IPS-18c (cell line): ENCODE results near the gene THAP12.
A peak's percentile ranks its signal among the peaks of the same experiment; 100 is the strongest.
"Not testable (repeated sequence)": the region's sequence is repeated elsewhere in the genome, so short reads cannot be mapped to it uniquely, and the experiment has no call there.

Experiments
- H3K4me3 ChIP-seq: 2 replicates; pipeline ENCODE4 v1.7.0; 2013; ENCODE audit warnings: low read depth, mild to moderate bottlenecking, low read length, moderate library complexity; ENCODE audit not compliant: insufficient read depth
- H3K9me3 ChIP-seq: one replicate; pipeline ENCODE4 v1.6.1; 2013; ENCODE audit warnings: mild to moderate bottlenecking, low read length, moderate library complexity; ENCODE audit not compliant: control insufficient read depth, insufficient read depth

Gene THAP12, protein sequence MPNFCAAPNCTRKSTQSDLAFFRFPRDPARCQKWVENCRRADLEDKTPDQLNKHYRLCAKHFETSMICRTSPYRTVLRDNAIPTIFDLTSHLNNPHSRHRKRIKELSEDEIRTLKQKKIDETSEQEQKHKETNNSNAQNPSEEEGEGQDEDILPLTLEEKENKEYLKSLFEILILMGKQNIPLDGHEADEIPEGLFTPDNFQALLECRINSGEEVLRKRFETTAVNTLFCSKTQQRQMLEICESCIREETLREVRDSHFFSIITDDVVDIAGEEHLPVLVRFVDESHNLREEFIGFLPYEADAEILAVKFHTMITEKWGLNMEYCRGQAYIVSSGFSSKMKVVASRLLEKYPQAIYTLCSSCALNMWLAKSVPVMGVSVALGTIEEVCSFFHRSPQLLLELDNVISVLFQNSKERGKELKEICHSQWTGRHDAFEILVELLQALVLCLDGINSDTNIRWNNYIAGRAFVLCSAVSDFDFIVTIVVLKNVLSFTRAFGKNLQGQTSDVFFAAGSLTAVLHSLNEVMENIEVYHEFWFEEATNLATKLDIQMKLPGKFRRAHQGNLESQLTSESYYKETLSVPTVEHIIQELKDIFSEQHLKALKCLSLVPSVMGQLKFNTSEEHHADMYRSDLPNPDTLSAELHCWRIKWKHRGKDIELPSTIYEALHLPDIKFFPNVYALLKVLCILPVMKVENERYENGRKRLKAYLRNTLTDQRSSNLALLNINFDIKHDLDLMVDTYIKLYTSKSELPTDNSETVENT

DNA sequence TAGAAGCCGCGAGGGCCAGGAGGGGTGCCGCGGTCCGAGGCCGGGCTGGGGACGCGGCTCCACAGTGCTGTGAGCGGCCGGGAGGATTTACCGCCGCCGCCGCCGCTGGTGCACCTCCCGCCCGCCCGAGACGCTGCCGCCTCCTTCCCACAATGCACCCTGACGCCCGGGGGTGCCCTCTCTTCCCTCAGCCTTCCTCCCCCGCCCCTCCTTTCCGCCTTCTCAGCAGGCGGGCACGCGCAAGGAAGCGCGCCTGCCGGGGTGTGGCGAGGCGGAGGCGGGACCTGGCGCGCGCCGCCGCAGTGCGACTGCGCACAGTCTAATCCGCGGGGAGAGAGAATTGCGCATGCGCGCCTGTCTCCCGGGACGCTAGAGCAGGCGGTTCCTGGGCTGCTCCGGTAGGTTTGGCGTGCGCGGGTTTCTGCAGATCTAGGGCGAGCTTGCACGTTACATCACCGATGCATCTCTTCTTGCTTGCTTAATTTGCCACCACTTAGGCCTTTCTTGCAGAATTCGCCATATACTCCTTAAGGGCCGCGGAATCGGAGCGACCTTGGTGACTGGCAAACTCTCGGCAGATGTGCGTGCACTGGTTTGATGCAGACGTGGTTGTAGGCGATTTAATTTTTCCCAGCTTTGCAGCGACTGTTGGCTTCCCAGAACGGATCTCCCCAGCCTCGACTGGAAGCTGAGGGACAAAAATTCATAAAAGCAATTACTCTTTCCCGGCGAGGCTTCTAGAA is at the start of gene THAP12, which contains the start of gene GVQW3:
TSS of gene THAP12 (minus strand) at position 156 of the 743 bp plus-strand sequence. CDS start 296 bp downstream, outside the sequence.
TSS of gene GVQW3 (plus strand) at position 347 of the 743 bp plus-strand sequence. CDS start 506 bp downstream, outside the sequence.
- Histone ChIP-seq H3K4me3 (peak within 1 kb of the TSS; percentile 57), H3K9me3 (no peaks in the 10 kb centered on the region)

DNA sequence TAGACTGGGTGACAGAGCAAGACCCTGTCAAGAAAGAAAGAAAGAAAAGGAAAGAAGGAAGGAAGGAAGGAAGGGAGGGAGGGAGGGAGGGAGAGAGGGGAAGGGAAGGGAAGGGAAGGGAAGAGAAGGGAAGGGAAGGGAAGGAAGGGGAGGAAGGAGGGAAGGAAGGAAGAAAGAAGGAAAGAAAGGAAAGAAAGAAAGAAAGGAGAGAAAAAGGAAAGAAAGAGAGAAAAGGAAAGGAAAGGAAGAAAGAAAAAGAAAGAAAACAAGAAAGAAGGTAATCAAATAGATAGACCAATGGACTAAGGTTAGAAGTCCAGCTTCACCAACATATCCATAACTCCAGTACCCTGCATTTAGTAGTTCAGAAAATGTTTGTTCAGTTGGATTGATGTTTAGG is 45.7 kb upstream of the THAP12 start:
- Histone ChIP-seq H3K9me3 (no peaks in the 10 kb centered on the region), H3K4me3 (no peak overlapping the region)

DNA sequence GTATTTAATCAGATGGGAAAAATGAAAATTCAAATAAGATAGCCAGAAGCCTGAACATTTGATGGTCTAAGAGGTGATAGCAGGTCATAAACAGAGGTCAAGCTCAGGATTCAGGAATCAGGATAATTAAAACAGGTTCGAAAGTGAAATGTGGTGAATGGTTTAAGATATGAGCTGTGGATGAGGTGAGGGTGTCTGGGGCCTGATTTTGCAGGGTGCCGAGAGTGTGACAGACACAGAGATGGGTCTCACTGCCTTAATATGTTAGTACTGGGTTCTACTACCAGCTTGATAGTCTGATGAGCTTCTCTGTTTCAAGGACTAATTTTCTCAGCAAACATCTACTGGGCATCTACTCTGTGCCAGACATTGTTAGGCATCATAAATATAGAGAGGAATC is 44.0 kb upstream of the THAP12 start:
- Histone ChIP-seq H3K9me3 (no peaks in the 10 kb centered on the region), H3K4me3 (no peak overlapping the region)

DNA sequence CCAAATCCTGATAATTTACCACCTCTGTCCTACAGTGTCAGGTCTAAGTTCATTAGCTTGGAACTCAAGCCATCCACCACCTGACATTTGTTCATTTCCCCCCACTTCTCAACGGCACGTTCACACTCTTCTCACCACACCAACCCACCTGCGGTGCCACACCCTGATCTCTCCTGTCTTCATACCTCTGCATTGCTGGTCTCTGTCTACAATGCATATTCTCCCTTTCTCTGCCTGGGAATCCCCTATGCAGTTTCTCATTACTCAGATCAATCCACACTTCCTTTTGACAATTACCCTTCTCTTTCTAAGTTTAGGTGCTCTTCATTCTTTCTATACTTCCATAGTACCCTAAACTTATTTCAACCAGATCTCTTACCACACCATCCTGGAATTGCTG is 43.4 kb upstream of the THAP12 start:
- Histone ChIP-seq H3K4me3 (no peak overlapping the region), H3K9me3 (no peaks in the 10 kb centered on the region)

DNA sequence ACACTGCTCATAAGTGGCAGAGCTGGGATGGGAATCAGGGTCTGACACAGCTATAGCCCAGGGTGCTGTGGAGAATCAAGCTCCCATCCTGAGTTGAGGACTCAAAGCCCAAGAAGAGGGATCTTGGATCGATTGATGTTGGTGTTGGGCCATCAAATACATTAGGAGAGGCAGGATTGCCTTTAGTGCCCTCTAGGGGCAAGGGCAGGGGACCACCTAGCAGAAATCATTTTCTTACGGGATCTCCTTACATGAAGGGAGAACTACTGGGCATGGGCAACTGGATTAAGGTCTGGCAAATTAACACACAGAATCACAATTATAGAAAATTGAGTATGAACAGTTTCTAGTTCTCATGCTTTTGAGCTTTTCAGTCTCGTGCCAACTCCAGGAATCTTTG is 39.0 kb upstream of the THAP12 start:
- H3K4me3 ChIP-seq: no peak overlapping the region
- no peaks in the 10 kb centered on the region for H3K9me3 ChIP-seq

DNA sequence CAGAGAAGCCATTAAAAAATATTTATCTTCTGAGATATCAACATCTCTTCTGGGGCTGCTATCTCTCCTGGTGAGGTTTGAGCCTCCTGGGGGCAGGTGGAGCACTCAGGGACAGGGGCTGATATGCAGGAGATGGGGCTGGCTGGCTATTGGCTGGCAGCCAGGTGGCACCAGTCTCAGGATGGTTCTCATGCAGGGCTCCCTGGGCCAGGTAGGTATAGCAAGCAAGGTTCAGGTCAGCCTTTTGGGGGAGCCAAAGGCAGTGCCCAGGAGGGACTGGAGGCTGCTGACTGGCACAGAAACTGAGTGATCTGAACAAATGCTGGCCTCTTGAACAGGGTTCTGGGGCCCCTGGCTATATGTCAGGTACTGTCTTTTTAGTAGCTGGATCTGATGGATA is 34.1 kb upstream of the THAP12 start:
- Histone ChIP-seq H3K9me3 (no peaks in the 10 kb centered on the region), H3K4me3 (no peak overlapping the region)

DNA sequence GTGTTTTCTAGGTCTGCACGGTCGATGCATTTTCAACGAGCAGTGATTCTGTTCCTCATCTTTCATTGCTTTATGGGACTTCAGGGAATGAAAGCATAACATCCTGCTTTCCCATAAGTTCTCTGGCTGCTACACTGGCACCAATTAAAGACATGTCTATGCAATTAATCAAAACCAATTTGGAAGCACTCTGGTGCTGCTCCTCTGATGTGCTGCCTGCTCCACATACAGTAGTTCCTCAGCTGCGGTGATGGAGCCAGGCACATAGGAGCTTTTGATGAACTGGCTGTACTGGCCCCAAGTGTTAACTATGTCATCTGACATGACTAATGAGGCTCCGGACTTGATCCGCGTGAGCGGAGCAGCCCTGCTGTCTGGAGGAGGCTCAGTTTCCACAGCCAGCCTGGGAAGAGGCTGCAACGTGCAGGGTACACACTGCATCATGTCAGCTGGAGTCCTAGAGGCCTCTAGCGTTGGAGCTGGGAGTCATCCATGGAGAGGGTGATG is 30.0 kb upstream of the THAP12 start:
- no peaks in the 10 kb centered on the region for H3K9me3 ChIP-seq
- H3K4me3 ChIP-seq: no peak overlapping the region

DNA sequence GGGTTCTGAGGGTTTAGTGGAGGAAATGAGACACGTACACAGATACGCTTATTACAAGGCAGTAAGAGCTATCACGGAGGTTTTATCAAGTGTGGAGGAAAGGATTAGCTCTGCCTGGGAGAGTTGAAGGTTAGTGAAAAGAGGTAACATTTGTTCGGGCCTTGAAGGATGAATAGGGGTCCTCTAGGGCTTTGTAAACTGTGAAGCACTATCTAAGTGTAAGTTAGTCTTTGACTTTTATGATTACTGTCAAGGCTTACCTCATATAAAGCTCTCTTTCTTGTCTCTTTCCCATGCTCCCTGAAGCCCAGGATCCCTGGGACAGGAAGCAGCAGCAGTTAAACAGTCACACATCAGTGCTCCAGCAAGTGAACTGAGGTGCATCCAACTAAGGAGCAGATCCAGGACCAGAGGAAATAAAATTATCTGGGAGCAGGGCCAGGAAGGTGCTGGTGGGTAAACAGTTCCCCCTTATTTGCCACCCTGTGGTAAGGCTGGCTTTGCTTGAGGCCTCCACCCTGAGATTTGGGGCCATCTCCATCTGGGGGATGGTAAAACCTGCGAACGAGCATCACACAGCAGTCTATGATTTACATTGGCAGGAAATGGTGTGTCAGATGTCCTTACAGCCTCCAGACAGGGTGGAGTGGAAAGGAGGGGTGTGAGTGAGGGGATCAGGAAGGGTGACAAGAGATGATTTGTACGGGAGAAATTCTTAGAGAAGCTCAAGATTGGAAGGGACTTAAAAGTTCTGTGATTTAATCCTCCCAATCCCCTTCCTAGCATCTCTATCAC is 27.4 kb upstream of the THAP12 start:
- no peaks in the 10 kb centered on the region for H3K9me3 ChIP-seq
- no peak overlapping the region for H3K4me3 ChIP-seq

DNA sequence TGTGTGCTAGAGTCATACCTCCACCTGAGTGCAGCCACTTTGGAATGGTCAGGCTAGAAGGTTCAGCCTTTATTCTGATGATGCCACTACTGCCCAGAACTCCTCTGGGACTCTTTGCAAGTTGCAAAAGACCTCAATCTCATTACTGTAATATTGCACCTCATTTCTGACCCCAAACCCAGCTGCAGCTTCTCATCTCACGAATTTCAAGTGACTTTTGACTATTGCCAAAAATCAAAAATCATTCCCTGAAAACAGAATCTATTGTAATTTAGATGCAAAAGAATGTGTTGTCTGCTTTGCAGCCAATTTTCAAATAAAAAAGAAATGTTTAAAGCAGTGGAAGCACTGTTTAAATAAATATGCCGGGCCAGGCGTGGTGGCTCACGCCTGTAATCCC is 25.4 kb upstream of the THAP12 start:
- Histone ChIP-seq H3K4me3 (no peak overlapping the region), H3K9me3 (no peaks in the 10 kb centered on the region)

DNA sequence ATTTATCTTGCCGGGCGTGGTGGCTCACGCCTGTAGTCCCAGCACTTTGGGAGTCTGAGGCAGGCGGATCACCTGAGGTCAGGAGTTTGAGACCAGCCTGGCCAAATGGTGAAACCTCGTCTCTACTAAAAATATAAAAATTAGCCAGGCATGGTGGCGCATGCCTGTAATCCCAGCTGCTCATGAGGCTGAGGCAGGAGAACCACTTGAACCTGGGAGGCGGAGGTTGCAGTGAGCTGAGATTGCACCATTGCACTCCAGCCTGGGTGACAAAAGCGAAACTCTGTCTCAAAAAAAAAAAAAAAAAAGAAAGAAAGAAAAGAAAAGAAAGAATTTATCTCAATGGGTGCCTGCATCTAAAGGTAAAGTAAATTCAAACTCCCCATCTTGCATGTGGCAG is 20.6 kb upstream of the THAP12 start:
- not testable (repeated sequence) for H3K4me3 ChIP-seq, H3K9me3 ChIP-seq

DNA sequence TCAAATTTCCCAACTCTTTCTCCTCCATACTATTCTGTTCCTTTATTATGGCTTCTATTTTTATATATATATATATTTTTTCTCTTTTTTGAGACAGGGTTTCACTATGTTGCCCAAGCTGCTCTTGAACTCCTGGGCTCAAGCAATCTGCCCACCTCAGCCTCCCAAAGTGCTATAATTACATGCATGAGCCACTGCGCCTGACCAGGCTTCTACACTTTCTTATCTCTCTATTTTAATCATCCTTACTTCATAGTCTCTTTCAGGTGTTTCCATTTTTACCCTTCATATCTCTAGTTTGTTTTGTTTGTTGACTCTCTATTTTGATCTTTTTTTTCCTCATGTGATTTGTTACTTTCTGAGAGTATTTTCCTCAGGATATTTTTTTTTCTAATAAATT is 20.0 kb upstream of the THAP12 start:
- Histone ChIP-seq H3K4me3 (no peak overlapping the region), H3K9me3 (no peaks in the 10 kb centered on the region)

DNA sequence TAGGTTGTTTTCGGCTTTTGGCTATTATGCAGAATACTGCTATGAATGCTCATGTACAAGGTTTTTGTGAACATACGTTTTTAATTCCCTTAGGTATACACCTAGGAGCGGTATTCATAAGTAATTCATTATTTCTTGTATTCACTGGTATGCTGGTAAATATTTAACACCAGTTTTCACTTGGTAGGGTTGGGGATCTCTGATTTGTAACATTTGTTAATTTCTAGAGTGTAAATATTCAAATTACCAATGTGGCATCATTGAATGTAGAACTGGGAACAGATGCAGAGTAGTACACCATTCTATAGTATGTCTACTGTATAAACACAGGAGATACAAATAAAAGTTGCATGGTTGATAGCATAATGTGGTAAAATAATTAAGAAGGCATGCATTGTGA is 16.5 kb upstream of the THAP12 start:
- no peak overlapping the region for H3K4me3 ChIP-seq
- H3K9me3 ChIP-seq: no peaks in the 10 kb centered on the region

DNA sequence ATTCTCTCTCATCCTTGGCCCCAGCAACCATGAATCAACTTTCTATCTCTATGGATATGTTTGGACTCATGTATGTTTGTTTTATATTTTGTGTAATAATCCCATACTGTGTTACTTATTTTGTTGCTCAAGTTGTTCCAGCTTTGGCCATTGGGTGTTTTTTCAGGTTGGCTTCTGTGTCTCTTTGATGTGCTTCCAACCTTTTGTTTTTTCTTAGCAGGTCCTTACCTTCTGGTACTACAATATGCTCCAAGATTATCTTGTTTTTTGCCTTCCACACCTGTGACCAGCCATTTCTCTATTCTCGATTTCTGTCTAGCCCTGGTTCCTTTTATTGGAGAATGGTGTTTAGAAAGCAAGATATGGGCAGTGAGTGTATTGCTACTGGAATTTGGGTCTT is 14.4 kb upstream of the THAP12 start:
- Histone ChIP-seq H3K9me3 (no peaks in the 10 kb centered on the region), H3K4me3 (no peak overlapping the region)

DNA sequence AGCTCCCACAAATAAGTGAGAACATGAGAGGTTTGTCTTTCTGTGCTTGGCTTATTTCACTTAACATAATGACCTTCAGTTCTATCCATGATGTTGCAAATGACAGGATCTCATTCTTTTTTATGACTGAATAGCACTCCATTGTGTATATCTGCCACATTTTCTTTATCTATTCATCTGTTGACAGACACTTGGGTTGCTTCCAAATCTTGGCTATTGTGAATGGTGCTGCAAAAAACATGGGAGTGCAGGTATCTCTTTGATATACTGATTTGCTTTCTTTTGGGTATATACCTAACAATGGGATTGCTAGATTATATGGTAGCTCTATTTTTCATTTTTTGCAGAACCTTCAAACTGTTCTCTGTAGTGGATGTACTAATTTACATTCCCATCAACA is 13.5 kb upstream of the THAP12 start:
- no peaks in the 10 kb centered on the region for H3K9me3 ChIP-seq
- no peak overlapping the region for H3K4me3 ChIP-seq

DNA sequence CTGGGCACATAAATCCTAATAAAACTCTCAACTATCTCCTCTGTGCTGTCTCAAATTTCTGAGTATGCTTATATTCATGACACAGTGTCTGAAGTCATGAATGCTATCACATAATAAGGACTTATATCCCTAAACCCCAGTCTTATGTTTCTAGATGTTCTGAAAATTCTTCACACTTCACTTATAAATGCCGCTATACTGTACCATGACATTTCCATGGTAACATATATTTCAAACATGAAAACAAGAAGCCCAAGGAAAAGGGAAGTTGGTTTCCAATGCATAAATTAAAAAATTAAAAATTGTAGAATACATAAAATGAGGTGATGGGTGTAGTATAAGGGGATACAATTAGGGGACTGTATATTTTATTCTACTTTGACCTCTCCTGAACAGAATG is 11.9 kb upstream of the THAP12 start:
- no peaks in the 10 kb centered on the region for H3K9me3 ChIP-seq
- H3K4me3 ChIP-seq: no peak overlapping the region

DNA sequence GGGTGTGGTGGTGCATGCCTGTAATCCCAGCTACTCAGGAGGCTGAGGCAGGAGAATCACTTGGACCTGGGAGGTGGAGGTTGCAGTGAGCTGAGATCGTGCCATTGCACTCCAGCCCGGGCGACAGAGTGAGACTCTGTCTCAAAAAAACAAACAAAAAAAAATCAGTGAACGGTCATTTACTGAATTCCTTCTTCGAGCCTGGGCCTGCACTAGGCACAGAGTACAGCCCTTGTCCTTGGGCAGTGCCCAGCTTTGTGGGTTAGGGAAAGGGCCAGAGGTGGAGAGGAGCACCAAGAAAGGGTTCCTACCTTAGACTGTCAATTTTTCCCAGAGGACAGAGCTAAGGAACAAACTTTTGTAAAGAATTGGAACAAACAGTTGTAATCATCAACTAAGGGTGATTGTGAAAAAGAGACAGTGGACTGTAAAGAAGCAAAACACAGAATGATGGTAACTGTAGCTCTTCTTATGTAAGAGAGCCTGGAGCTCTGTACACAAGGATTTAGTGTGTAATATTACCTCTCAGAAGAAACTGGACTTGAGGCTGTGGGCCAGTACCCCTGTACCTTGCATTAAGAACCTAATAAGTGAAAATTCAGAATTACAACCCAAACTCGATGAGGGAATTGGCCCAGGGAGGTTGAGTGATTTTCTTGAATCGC is 11.0 kb upstream of the THAP12 start:
- H3K9me3 ChIP-seq: no peaks in the 10 kb centered on the region
- no peak overlapping the region for H3K4me3 ChIP-seq
